Endometrial microvascular endothelial cells (primary cell): ENCODE results near the gene PIAS1. TPM values are rescaled to one million over a fixed set of nuclear protein-coding genes. Genes with fewer than 3 reads are reported as not detected.
"Not testable (repeated sequence)": the region's sequence is repeated elsewhere in the genome, so short reads cannot be mapped to it uniquely, and the experiment has no call there.

Experiments used
- in situ Hi-C: cut with HindIII; loops from 2 replicates; pipeline ENCODE4 v1.10.0; 2017; ENCODE audit warnings: low sequenced_read_pairs, low pct_unique_long_range_greater_than_20kb; ENCODE audit errors: inconsistent ontology term
- total RNA-seq: library from RNA; depleted of rRNA; stranded (reverse); fragments of >200 nt; gene quantifications from one replicate; pipeline ENCODE4 v1.2.3, GENCODE V29; 2015; ENCODE audit errors: inconsistent ontology term

Gene PIAS1
- total RNA-seq, 1 donor from 2014 or later: 13.8 TPM

GRCh38 chr15:68058970-68059369 is 4.9 kb downstream of the PIAS1 start:
- in situ Hi-C loops: not testable (repeated sequence)

DNA sequence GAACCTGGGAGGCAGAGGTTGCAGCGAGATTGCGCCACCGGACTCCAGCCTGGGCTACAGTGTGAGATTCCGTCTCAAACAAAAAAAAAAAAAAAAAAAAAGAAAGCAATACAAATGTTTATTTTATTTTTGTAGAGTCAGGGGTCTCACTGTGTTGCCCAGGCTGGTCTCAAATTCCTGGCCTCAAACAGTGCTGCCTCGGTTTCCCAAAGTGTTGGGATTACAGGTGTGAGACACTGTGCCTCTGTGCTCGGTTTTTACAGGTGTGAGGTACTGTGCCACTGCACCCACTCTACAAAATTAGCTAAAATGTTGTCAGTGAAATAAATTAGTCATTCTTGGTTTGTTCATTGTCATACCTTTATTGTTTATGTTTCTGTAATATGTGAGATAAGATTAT is 5.5 kb downstream of the PIAS1 start:
- in situ Hi-C loops: no loop called here

DNA sequence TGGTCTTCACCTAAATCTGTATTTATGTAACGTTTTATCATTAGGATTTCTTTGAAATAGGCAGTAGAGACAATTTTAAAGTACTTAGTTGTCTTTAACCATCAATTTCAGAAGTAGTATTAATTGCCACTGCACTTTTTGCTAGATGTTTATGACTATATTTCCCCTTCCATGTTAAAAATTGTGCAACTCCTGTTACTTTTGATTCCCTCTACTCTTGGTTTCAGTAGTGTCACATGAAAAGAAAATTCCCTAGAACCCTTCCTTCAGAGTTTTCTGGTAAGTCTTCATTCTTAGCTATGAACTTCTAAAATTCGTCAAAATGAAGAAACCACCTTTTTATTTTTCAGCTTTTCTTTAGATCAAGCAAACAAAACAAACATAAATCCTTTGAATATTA is 7.1 kb downstream of the PIAS1 start:
- in situ Hi-C loops: no loop called here

- in situ Hi-C loops: no loop called here
These were observed 7.5 kb downstream of the PIAS1 start for GRCh38 chr15:68061602-68062001.

- in situ Hi-C loops: no loop called here
These were observed 8.1 kb downstream of the PIAS1 start for GRCh38 chr15:68062214-68062613.

- in situ Hi-C loops: no loop called here
These were observed 8.9 kb downstream of the PIAS1 start for GRCh38 chr15:68062946-68063465.

GRCh38 chr15:68063606-68064005 is 9.5 kb downstream of the PIAS1 start:
- in situ Hi-C loops: no loop called here

DNA sequence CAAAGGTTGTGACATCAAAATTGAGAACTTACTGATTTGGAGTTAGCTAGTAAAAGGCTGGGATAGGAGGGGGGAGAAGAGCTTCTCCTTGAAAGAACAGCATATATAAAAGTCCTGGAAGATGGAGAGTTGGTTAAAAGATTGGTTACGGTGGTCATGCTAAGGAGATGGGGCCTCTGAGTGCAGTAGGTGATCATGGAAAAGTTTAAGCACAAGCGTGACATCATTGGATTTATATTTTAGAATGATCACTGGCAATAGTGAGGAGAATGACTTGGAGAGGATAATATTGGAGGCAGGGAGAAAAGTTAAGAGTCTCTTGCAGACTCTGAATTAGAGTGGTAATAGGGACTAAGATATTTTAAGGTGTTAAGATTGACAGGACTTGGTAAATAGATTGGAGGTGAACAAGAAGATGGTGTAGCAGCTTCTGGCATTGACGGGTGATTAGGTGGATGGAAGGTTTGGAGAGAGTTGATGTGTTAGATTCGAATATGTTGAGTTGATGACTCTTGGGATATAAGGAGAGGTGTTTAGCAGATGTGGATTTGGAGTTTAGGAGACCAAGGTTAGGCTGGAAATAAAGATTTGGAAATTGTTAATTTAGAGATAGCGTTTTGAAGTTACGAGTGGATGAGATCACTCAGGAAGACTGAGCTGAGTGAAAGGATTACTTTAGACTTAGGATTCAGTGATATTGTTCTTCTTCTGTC is 19.6 kb downstream of the PIAS1 start:
- in situ Hi-C loops: no loop called here

DNA sequence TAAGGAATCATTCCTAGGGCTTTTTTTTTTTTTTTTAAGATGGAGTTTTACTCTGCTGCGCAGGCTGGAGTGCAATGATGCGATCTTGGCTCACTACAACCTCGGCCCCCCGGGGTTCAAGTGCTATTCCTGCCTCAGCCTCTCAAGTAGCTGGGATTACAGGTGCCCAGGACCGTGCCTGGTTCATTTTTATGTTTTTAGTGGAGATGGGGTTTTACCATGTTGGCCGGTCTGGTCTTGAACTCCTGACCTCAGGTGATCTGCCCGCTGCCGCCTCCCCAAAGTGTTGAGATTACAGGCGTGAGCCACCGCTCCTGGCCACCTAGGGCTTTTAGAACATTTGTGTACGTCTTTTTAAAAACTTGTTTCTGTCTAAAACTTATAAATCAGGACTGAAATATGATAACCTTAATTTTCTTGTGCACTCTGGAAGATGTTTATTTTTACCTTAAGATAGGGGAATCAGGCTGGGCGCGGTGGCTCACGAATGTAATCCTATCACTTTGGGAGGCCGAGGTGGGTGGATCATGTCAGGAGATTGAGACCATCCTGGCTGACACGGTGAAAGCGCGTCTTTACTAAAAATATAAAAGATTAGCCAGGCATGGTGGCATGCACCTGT is 21.8 kb downstream of the PIAS1 start:
- in situ Hi-C loops: no loop called here

- in situ Hi-C loops: no loop called here
These were observed 24.2 kb downstream of the PIAS1 start for GRCh38 chr15:68078365-68078764.

DNA sequence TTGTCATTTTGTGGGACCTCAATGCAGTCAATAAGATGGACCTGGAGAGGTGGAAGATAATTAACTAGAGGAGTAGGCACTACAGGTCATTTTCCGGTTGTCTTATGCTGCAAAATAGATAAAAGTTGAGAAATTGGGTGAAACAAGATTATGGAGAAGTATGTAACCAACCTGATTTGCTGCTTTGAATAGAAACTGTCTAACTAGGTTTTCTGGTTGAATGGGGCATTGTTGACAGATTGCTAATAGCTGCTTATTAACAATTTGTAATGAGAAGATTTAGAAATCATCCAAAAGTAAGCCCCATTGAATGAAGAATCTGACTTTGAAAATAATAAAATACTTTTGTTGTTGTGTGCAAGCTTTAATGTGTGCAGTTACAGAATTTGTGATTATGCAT is 26.2 kb downstream of the PIAS1 start:
- in situ Hi-C loops: no loop called here

DNA sequence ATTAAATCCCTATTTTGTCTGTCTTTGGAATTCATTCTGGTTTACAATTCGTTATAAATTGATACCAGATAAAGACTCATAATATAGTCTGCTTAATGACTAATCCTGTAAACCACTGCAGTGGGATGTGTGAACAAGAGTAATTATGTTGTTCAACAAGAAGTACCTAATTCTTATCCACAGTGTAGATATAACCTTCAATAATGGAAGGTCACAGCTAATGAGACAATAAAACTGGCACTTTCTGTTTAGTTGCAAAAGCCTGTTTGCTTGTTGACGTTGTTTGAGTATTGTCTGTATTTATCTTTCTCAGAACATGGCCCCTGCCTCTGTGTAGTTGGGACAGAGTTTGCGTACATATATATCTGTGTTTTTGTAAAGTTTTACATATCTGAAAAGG is 26.7 kb downstream of the PIAS1 start:
- in situ Hi-C loops: no loop called here

GRCh38 chr15:68081869-68082505 is 27.9 kb downstream of the PIAS1 start:
- in situ Hi-C loops: no loop called here

GRCh38 chr15:68082735-68083134 is 28.6 kb downstream of the PIAS1 start:
- in situ Hi-C loops: no loop called here

DNA sequence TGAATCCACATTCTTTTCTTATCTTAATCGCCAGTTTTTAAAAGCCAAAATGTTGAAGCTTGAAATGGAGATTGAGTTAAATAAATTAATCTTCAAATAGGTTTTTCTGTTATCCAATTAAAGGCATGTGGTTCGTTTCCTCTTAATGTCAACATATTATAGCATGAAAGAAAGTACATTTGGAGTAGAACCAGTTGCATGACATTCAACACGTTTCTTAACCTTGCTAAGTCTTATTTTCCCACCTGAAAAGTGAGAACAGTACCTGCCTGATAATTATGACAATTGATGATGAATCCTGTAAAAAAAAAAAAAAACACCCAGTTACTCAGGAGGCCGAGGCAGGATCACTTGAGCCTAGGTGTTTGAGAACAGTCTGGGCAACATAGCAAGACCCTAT is 29.3 kb downstream of the PIAS1 start:
- in situ Hi-C loops: no loop called here

GRCh38 chr15:68085052-68085451 is 30.9 kb downstream of the PIAS1 start:
- in situ Hi-C loops: no loop called here

- in situ Hi-C loops: no loop called here
These were observed 37.6 kb downstream of the PIAS1 start for GRCh38 chr15:68091743-68092142.

DNA sequence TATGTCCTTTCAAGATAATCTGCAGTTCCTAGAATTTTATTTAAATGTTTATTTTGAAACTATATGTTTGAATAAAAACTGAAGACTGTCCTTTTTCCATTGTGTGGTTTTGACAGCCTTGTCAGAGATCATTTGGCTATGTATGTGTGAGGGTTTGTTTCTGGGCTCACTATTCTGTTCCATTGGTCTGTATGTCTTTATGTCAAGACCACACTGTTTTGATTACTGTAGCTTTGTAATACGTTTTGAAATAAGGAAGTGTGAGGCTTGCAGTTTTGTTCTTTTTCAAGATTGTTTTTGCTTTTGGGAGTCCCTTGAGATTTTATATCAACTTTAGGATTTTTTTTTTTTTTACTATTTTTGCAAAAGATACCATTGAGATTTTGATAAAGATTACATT is 42.0 kb downstream of the PIAS1 start:
- in situ Hi-C loops: no loop called here

DNA sequence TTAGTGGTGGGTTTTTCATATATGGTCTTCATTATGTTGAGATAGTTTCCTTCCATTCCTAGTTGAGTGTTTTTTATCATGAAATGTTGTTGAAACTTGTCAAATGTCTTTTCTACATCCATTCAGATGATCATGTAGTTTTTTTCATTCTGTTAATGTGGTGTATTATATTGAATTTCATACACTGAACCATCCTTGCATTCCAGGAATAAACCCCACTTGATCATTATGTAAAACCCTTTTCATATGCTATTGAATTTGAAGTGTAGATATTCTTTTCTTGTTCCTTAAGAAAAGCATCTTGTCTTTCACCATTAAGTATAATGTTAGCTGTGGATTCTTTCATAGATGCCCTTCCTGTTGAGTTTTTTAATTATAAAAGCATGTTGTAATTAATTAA is 42.9 kb downstream of the PIAS1 start:
- in situ Hi-C loops: no loop called here

GRCh38 chr15:68098465-68098864 is 44.4 kb downstream of the PIAS1 start:
- in situ Hi-C loops: no loop called here
